Measurements from ENCODE around the gene TPRX2.
"Not testable (repeated sequence)": the region's sequence is repeated elsewhere in the genome, so short reads cannot be mapped to it uniquely, and the experiment has no call there.

DNA sequence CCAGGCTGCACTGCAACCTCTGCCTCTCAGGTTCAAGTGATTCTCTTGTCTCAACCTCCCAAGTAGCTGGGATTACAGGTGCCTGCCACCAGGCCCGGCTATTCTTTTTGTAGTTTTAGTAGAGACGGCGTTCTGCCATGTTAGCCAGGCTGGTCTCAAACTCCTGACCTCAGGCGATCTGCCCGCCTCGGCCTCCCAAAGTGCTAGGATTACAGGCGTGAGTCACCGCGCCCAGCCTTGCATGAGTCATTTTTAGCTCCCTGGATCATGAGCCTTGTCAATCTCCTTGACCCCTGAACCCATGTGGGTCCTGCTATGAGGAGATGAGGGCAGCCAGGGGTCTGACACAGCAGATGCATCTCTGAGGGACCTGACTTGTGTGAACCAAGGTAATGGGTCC lies 804 bp upstream of the TPRX2 start:
- TF ChIP-seq, protein P1, sequence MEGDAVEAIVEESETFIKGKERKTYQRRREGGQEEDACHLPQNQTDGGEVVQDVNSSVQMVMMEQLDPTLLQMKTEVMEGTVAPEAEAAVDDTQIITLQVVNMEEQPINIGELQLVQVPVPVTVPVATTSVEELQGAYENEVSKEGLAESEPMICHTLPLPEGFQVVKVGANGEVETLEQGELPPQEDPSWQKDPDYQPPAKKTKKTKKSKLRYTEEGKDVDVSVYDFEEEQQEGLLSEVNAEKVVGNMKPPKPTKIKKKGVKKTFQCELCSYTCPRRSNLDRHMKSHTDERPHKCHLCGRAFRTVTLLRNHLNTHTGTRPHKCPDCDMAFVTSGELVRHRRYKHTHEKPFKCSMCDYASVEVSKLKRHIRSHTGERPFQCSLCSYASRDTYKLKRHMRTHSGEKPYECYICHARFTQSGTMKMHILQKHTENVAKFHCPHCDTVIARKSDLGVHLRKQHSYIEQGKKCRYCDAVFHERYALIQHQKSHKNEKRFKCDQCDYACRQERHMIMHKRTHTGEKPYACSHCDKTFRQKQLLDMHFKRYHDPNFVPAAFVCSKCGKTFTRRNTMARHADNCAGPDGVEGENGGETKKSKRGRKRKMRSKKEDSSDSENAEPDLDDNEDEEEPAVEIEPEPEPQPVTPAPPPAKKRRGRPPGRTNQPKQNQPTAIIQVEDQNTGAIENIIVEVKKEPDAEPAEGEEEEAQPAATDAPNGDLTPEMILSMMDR (IDR thresholded peaks at IDR 0.05; ENCODE audit: insufficient read depth, low read depth, low read length) = not testable (repeated sequence)
- TF ChIP-seq EZH2 (IDR thresholded peaks at IDR 0.05; ENCODE audit: insufficient read depth, low read length) = not testable (repeated sequence)

Measured in astrocyte (in vitro differentiated cells and primary cell).